Activated T-helper 17 cell treated with anti-CD3 and anti-CD28 coated beads, Interleukin-2, amount 50 U/mL, for 72 hours (primary cell): Measurements from ENCODE around the gene WFDC11. TPM values are rescaled to one million over a fixed set of nuclear protein-coding genes. Genes with fewer than 3 reads are reported as not detected.

ENCODE experiments used
- total RNA-seq, 2 donors: library from RNA; stranded (reverse); gene quantifications; one replicate each; pipeline ENCODE4 v1.2.3, GENCODE V29; 2022

The WFDC11 gene
- total RNA-seq, 2 donors from 2014 or later = not detected

Other genes starting within 250 kb of the WFDC11 start
- gene WFDC2, start 200.5 kb downstream of the WFDC11 start, total RNA-seq = 1 to 10 TPM in 1 of 2 donors, not detected in 1; 3.5 TPM
- gene SPINT3, start 154.6 kb downstream of the WFDC11 start, total RNA-seq = not detected
- gene WFDC6, start 130.8 kb downstream of the WFDC11 start, total RNA-seq = not detected
- gene EPPIN, start 122.8 kb downstream of the WFDC11 start, total RNA-seq = not detected
- not detected for gene WFDC8, start 91.0 kb downstream of the WFDC11 start, total RNA-seq
- gene WFDC10A, start 40.5 kb downstream of the WFDC11 start, total RNA-seq = not detected
- not detected for gene WFDC9, start 39.0 kb downstream of the WFDC11 start, total RNA-seq
- gene WFDC13, start 31.8 kb upstream of the WFDC11 start, total RNA-seq = not detected
- gene WFDC10B, start 34.8 kb upstream of the WFDC11 start, total RNA-seq = not detected
- not detected for gene SPINT4, start 52.1 kb upstream of the WFDC11 start, total RNA-seq
- not detected for gene WFDC3, start 121.6 kb upstream of the WFDC11 start, total RNA-seq
- 10 to 100 TPM; 13.0 to 26.2 TPM for gene DNTTIP1, start 121.7 kb upstream of the WFDC11 start, total RNA-seq
- gene UBE2C, start 142.4 kb upstream of the WFDC11 start, total RNA-seq = 100 to 1,000 TPM; 209 to 224 TPM
- under 1 TPM in 1 of 2 donors, not detected in 1; 0.37 TPM for gene TNNC2, start 157.1 kb upstream of the WFDC11 start, total RNA-seq
- 1 to 10 TPM; 2.2 to 2.6 TPM for gene SNX21, start 163.6 kb upstream of the WFDC11 start, total RNA-seq
- gene ACOT8, start 187.2 kb upstream of the WFDC11 start, total RNA-seq = 10 to 100 TPM; 21.4 to 23.2 TPM
- gene ZSWIM3, start 187.4 kb upstream of the WFDC11 start, total RNA-seq = 1 to 10 TPM; 7.1 to 7.6 TPM
- gene ZSWIM1, start 211.0 kb upstream of the WFDC11 start, total RNA-seq = 10 to 100 TPM in 1 of 2 donors, 1 to 10 TPM in 1; 7.8 to 16.0 TPM
- under 1 TPM; 0.69 to 0.74 TPM for gene SPATA25, start 217.4 kb upstream of the WFDC11 start, total RNA-seq
- gene NEURL2, start 221.0 kb upstream of the WFDC11 start, total RNA-seq = 1 to 10 TPM; 1.7 to 2.1 TPM
- 100 to 1,000 TPM; 117 to 152 TPM for gene CTSA, start 221.1 kb upstream of the WFDC11 start, total RNA-seq
- gene PLTP, start 241.9 kb upstream of the WFDC11 start, total RNA-seq = 10 to 100 TPM in 1 of 2 donors, 1 to 10 TPM in 1; 6.6 to 12.1 TPM